GM12892 (cell line): Measurements from ENCODE around the gene DNAJC21.

Source experiments
- POLR2A ChIP-seq: IDR thresholded peaks from 2 replicates; pipeline ENCODE4 v1.6.1; 2011; ENCODE audit warnings: low read depth, low read length, control low read depth
- TAF1 ChIP-seq: IDR thresholded peaks from 2 replicates; pipeline ENCODE4 v1.6.1; 2011; ENCODE audit warnings: low read depth, mild to moderate bottlenecking, control low read depth, low read length, borderline replicate concordance

DNA sequence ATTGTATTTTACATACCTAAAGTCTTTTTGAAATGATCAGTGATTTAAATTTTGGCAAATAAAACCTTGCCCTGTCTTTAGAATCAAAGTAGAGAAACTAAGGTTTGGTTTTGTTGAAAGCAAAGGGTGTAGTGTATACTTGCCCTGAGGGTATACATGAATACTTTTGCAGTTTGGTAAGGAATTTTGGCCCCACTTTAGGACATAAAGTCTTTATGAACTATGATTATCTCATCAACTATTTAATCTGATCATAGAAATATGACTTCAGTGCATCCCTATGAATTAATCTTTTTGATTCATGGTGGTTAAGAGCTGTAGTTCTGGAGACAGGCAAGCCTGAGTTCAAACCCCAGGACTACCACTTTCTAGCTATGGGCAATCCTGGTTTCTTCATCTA, 31.7 kb upstream of the DNAJC21 start:
- no peak for TF ChIP-seq TAF1
- TF ChIP-seq POLR2A, result no peak
